Measurements from ENCODE around the gene PRODH.

DNA sequence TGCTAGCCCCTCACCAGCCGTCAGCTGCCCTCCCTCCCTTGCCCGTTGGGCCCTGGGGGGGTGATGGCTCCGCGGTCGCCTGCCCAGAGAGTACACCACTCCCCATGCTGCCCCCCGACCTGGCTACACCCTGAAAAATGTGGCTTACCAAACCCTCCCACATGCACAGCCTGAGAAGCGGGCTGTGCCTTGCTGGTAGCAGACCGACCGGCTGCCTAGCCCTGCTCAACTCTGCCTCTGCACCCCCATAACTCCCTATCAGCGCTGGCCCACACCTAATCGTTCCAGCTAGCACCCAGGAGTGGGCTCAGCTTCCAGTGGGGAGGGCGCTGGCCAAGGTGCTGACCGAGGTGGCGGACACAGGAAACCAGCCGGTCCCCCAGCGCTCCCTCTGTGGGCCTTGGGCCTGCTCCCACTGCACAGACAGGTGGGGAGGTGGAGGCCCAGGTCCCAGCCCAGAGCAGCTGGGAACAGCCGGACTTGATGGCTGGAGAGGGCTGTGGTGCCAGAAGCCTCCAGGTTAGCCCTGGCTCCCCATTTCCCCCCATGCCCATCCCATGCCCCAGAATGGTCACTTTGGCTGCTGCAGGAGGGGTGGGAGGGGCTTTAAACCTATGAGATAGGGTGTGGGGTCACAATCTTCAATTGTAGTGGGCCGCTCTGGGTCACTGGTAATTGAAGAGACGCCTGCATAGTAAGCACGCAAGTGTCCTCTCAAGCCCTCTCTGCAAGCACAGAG, 32.1 kb upstream of the PRODH start:
- TF ChIP-seq EZH2 (IDR thresholded peaks at IDR 0.05; ENCODE audit: low read depth) = no peak
- TF ChIP-seq, protein P1, sequence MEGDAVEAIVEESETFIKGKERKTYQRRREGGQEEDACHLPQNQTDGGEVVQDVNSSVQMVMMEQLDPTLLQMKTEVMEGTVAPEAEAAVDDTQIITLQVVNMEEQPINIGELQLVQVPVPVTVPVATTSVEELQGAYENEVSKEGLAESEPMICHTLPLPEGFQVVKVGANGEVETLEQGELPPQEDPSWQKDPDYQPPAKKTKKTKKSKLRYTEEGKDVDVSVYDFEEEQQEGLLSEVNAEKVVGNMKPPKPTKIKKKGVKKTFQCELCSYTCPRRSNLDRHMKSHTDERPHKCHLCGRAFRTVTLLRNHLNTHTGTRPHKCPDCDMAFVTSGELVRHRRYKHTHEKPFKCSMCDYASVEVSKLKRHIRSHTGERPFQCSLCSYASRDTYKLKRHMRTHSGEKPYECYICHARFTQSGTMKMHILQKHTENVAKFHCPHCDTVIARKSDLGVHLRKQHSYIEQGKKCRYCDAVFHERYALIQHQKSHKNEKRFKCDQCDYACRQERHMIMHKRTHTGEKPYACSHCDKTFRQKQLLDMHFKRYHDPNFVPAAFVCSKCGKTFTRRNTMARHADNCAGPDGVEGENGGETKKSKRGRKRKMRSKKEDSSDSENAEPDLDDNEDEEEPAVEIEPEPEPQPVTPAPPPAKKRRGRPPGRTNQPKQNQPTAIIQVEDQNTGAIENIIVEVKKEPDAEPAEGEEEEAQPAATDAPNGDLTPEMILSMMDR (conservative IDR thresholded peaks at IDR 0.05) = no peak

Measured in PC-9 (cell line).